Duodenal mucosa (tissue), 2 donors: ENCODE data around the gene MAST3.

Experiments
- H3K27ac ChIP-seq: one replicate; pipeline ENCODE4 v1.7.0; 2013; ENCODE audit warnings: low read depth, low read length
- H3K27me3 ChIP-seq, 2 donors: one replicate each; pipeline ENCODE4 v1.7.0; 2013; ENCODE audit warnings: low read length in 2 of 2, control low read depth in 1 of 2; ENCODE audit not compliant: insufficient read depth in 2 of 2, control insufficient read depth in 1 of 2
- H3K36me3 ChIP-seq, 2 donors: one replicate each; pipeline ENCODE4 v1.7.0; 2013; ENCODE audit warnings: low read length in 2 of 2, control low read depth in 1 of 2; ENCODE audit not compliant: insufficient read depth in 2 of 2, control insufficient read depth in 1 of 2
- H3K4me1 ChIP-seq, 2 donors: one replicate each; pipeline ENCODE4 v1.7.0; 2013; ENCODE audit warnings: low read length in 2 of 2, control low read depth in 1 of 2; ENCODE audit not compliant: insufficient read depth in 2 of 2, control insufficient read depth in 1 of 2
- H3K4me3 ChIP-seq, 2 donors: one replicate each; pipeline ENCODE4 v1.7.0; 2013; ENCODE audit warnings: low read length in 2 of 2, low read depth in 1 of 2
- H3K9ac ChIP-seq, 2 donors: one replicate each; pipeline ENCODE4 v1.7.0; 2013; ENCODE audit warnings: low read length in 2 of 2, low read depth in 1 of 2
- H3K9me3 ChIP-seq, 2 donors: one replicate each; pipeline ENCODE4 v1.7.0; 2013; ENCODE audit warnings: low read length in 2 of 2, control low read depth in 1 of 2; ENCODE audit not compliant: control insufficient read depth in 1 of 2

The MAST3 gene

DNA sequence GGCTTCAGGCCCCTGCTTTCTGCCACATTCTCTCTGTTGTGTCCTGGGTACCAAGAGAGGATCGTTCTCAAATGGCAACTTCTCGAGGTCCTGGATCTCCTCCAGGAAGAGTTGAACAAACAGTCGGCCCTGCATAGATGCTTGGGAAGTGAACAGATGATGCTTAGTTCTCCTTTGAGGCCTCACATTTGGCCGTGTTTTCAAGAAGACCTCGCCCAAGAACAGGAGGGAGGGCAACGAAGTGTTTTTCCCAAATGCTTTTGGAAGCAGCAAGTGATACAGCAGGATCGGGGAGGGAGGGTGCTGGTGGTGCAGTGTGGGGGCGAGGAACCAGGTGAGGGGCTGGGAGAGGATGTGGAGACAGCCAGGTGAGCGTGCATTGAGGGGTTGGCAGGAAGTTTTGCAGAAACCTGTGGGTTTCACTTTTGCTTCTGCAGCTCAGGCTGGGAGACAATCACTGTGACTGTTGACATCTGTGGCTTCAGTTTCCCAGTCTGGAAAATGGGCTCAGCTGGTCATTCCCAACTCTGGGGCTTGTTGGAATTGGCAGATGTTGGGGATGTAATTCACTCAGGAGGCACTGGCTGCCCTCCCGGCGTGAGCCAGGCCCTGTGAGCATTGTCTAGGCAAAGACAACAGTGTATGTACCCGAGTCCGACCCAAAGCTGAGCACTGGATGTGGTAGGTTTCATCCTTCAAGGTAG is 21.6 kb downstream of the MAST3 start:
- peaks cover 21 to 24% of the 10 kb centered on the region in 2 donors for H3K4me1 ChIP-seq
- H3K9ac ChIP-seq: peak overlapping the region; percentile 28 to 74
- H3K27me3 ChIP-seq: no peaks in the 10 kb centered on the region
- peaks cover 19 to 45% of the 10 kb centered on the region in 2 donors for H3K36me3 ChIP-seq
- H3K27ac ChIP-seq: no peak overlapping the region
- H3K4me3 ChIP-seq: peak overlapping the region; percentile 69 to 77
- no peaks in the 10 kb centered on the region for H3K9me3 ChIP-seq

DNA sequence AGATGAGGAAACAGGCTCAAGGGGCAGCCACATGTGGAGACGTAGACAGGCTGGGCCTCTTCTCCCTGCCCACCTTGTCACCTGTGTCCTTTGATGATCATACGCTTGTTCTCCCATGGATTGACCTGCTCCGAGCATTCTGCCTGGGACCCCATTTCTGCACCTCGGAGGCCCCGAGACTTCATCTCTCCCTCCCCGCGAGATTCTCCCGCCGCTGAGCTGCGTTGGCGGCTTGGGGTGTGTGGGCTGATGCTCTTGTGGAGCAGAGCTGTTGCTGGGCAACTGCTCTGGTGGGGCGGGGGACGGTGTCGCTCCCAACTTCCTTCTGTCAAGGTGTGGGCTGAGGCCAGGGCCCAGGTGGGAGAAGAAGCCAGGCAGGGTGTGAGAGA is 22.1 kb downstream of the MAST3 start:
- peak overlapping the region; percentile 69 to 77 for H3K4me3 ChIP-seq
- H3K36me3 ChIP-seq: peaks cover 22 to 45% of the 10 kb centered on the region in 2 donors
- no peak overlapping the region for H3K27ac ChIP-seq
- no peaks in the 10 kb centered on the region for H3K9me3 ChIP-seq
- peak overlapping the region; percentile 4 to 74 for H3K9ac ChIP-seq
- peaks cover 21 to 24% of the 10 kb centered on the region in 2 donors for H3K4me1 ChIP-seq
- H3K27me3 ChIP-seq: no peaks in the 10 kb centered on the region

GRCh38 chr19:18120127-18120526 is 22.5 kb downstream of the MAST3 start:
- H3K9ac ChIP-seq: no peak overlapping the region
- H3K36me3 ChIP-seq: peaks cover 22 to 44% of the 10 kb centered on the region in 2 donors
- no peaks in the 10 kb centered on the region for H3K27me3 ChIP-seq
- H3K9me3 ChIP-seq: no peaks in the 10 kb centered on the region
- H3K27ac ChIP-seq: no peak overlapping the region
- H3K4me3 ChIP-seq: no peak overlapping the region
- H3K4me1 ChIP-seq: peaks cover 21 to 24% of the 10 kb centered on the region in 2 donors

- Histone ChIP-seq H3K27me3 (no peaks in the 10 kb centered on the region), H3K9ac (no peak overlapping the region), H3K36me3 (peaks cover 22 to 46% of the 10 kb centered on the region in 2 donors), H3K27ac (no peak overlapping the region), H3K4me3 (no peak overlapping the region), H3K9me3 (no peaks in the 10 kb centered on the region), H3K4me1 (peaks cover 21 to 24% of the 10 kb centered on the region in 2 donors)
These were observed 23.6 kb downstream of the MAST3 start for GRCh38 chr19:18121166-18121565.

DNA sequence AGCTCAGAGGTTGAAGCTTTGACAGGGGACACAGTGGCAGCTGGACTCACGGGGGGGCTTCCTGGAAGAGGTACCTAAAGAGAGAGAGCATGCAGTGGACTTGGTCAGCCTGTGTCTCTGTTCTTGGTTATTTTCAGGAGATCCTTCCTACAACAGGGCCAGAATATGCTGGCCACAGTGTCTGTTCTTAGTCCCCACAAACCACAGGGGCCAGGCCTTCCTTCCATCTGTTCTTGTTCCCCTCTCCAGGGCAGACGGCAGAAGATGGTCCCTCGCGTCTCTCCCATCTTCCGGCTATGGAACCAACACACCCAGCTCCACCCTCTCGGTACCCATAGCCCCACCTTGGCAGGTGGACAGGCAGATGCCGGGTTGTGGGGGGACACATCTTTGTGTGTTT is 24.8 kb downstream of the MAST3 start:
- Histone ChIP-seq H3K4me3 (no peak overlapping the region), H3K27ac (no peak overlapping the region), H3K36me3 (peaks cover 22 to 49% of the 10 kb centered on the region in 2 donors)

DNA sequence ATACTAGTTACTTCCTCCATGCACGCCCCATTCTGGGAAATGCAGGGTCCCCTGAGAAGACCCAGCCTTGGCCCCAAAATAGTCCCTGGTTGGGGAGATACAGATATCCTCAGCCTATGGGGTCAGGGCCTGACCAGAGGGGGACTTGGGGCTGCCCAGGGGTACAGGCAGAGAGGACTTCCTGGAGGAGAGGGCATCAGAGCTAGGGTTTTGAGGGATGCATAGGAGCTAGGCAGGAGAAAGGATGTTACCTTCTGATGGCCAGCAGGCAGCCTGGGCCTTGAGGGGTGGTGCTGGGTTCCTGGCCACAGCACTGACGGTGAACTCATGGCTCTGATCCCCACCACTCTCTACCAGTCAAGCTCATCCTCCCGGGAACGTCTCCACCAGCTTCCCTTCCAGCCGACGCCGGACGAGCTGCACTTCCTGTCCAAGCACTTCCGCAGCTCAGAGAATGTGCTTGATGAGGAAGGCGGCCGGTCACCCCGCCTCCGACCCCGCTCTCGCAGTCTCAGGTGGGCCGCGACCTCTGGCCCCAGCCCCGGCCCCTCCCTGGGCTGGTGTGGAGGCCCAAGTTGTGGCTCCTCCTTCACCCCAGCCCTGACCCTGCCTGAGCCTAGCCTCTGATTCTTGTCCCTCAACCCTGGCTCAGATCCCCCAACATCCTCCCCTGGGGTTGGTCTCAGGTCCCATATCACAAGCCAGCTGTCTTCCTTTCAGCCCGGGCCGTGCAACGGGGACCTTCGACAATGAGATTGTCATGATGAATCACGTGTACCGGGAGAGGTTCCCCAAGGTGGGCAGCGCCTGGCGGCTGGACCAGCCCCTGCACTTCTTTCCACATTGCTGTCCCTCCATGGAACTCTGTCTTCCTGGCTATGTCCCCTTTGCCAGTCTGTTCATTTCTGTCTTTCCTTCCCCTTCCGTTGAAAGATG is 25.6 kb downstream of the MAST3 start:
- no peak overlapping the region for H3K4me3 ChIP-seq
- no peaks in the 10 kb centered on the region for H3K9me3 ChIP-seq
- H3K27ac ChIP-seq: no peak overlapping the region
- H3K36me3 ChIP-seq: peaks cover 24 to 56% of the 10 kb centered on the region in 2 donors
- H3K9ac ChIP-seq: no peak overlapping the region
- H3K27me3 ChIP-seq: no peaks in the 10 kb centered on the region
- peaks cover 16% of the 10 kb centered on the region in 2 donors for H3K4me1 ChIP-seq

More for the DNA sequence above, 24.8 kb downstream of the MAST3 start:
- H3K4me1 ChIP-seq: peaks cover 18 to 20% of the 10 kb centered on the region in 2 donors
- H3K9me3 ChIP-seq: no peaks in the 10 kb centered on the region
- H3K27me3 ChIP-seq: no peaks in the 10 kb centered on the region
- no peak overlapping the region for H3K9ac ChIP-seq

DNA sequence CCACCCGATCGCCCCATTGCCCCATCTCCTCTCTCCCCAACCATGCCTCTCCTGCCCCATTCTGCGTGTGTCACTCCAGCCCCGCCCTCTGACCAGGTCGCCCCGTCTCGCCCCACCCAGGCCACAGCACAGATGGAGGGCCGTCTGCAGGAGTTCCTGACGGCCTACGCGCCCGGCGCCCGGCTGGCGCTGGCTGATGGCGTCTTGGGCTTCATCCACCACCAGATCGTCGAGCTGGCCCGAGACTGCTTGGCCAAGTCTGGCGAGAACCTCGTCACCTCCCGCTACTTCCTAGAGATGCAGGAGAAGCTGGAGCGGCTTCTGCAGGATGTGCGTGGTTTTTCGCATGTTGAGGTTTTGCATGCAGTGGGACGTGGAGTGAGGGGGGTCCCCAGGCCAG is 26.2 kb downstream of the MAST3 start:
- H3K27ac ChIP-seq: no peak overlapping the region
- H3K4me1 ChIP-seq: peaks cover 9 to 11% of the 10 kb centered on the region in 2 donors
- peaks cover 31 to 63% of the 10 kb centered on the region in 2 donors for H3K36me3 ChIP-seq
- H3K27me3 ChIP-seq: no peaks in the 10 kb centered on the region
- H3K4me3 ChIP-seq: no peak overlapping the region
- H3K9me3 ChIP-seq: no peaks in the 10 kb centered on the region
- no peak overlapping the region for H3K9ac ChIP-seq

GRCh38 chr19:18126097-18126496 is 28.5 kb downstream of the MAST3 start:
- Histone ChIP-seq H3K9ac (no peak overlapping the region), H3K36me3 (peaks cover 45 to 83% of the 10 kb centered on the region in 2 donors), H3K9me3 (no peaks in the 10 kb centered on the region), H3K27me3 (no peaks in the 10 kb centered on the region), H3K27ac (no peak overlapping the region), H3K4me3 (no peak overlapping the region), H3K4me1 (no peaks in the 10 kb centered on the region)

- H3K4me3 ChIP-seq: no peak overlapping the region
- H3K27ac ChIP-seq: no peak overlapping the region
- H3K9ac ChIP-seq: no peak overlapping the region
- H3K36me3 ChIP-seq: peaks cover 46 to 80% of the 10 kb centered on the region in 2 donors
- H3K27me3 ChIP-seq: no peaks in the 10 kb centered on the region
- H3K9me3 ChIP-seq: no peaks in the 10 kb centered on the region
- H3K4me1 ChIP-seq: no peaks in the 10 kb centered on the region
These were observed 30.5 kb downstream of the MAST3 start for GRCh38 chr19:18128044-18128443.

DNA sequence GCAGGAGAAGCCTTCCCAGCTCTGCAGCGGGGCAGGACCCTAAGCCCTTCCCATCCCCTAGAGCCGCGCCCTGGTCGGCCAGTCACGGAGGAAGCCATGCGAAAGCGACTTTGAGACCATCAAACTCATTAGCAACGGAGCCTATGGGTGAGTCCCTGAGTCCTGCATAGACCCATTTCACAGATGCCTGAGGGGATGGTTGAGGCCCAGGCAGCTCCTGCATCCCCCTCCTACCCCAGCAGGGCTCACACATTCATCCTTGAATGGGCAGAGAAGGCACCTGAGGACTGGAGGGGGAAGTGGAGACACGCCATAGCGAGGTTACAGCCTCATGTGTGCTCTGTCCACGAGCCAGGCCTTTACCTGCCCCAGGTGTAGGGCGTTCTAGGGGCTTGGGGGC is 31.2 kb downstream of the MAST3 start:
- Histone ChIP-seq H3K27me3 (no peaks in the 10 kb centered on the region), H3K27ac (no peak overlapping the region), H3K36me3 (peaks cover 39 to 77% of the 10 kb centered on the region in 2 donors), H3K4me3 (no peak overlapping the region), H3K4me1 (no peaks in the 10 kb centered on the region), H3K9me3 (no peaks in the 10 kb centered on the region), H3K9ac (no peak overlapping the region)
